ENCODE data around the gene TULP1. TPM values are rescaled to one million over a fixed set of nuclear protein-coding genes. Genes with fewer than 3 reads are reported as not detected.

The TULP1 gene
- total and polyA plus RNA-seq, 2 of the 4 experiments (the other 2 are of a cell fraction): not detected

DNA sequence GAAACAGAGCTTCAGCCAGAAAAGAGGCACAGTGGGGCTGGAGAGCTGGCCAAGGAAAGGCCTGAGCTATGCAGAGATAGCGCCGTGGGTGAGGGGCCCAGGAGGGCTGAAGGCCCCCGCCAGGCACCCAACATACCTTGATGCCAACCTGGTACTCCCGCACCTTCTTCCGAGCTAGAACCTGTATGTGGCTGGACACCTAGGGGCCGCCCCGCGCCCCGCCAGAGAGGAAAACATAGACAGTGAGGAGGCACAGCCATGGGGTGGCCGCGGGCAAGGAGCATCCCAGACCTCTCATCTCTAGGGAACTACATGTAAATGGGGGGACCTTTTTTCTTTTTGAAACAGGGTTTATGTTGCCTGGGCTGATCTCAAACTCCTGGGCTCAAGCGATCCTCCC, 32.5 kb downstream of the TULP1 start:
- H2AK9ac ChIP-seq (replicated peaks; ENCODE audit: low read depth, low read length, poor library complexity): no peak overlapping the region
- H3K36me3 ChIP-seq (ENCODE audit: control insufficient read depth, insufficient read depth, low read length): peaks cover 64% of the 10 kb centered on the region
- peaks cover 18% of the 10 kb centered on the region for H4K20me1 ChIP-seq (ENCODE audit: insufficient read depth, low read length)
- no peaks in the 10 kb centered on the region for H3K9me3 ChIP-seq (ENCODE audit: control insufficient read depth, insufficient read depth, low read length)
- H3K56ac ChIP-seq (ENCODE audit: extremely low read depth, insufficient read depth, low read length): no peak overlapping the region
- no peak overlapping the region for H3K23ac ChIP-seq (ENCODE audit: low read depth, low read length)
- no peak overlapping the region for H2AK5ac ChIP-seq (ENCODE audit: low read depth, low read length)
- H2BK5ac ChIP-seq (ENCODE audit: low read depth, low read length, poor library complexity, severe bottlenecking): no peak overlapping the region
- DNase-seq (no peak), ATAC-seq (ENCODE audit: low read depth) (no peak)
- no peak overlapping the region for H3K4me2 ChIP-seq (ENCODE audit: low read depth, low read length)
- no peak overlapping the region for H3K14ac ChIP-seq (replicated peaks; ENCODE audit: low read depth, low read length)
- peaks cover 24% of the 10 kb centered on the region for H3K9me1 ChIP-seq (ENCODE audit: insufficient read depth, low read length)
- 100% methylated on average over 5 of the region's 12 CpGs; no CpG with 5 or more reads in 1 of the 2 experiments for WGBS, 2 experiments (ENCODE audit: extremely low coverage in 2 of 2, insufficient read length in 1 of 2)
- no peak overlapping the region for H4K8ac ChIP-seq (ENCODE audit: low read depth in 2 of 2, low read length in 2 of 2)
- no peak overlapping the region for H2AFZ ChIP-seq (replicated peaks; ENCODE audit: low read length, poor library complexity)
- H2BK15ac ChIP-seq (ENCODE audit: low read depth, low read length): no peak overlapping the region
- no peak overlapping the region for H4K91ac ChIP-seq (ENCODE audit: insufficient read depth, low read depth, low read length)
- H3K4me3 ChIP-seq (ENCODE audit: insufficient read depth, low read depth, low read length): no peak overlapping the region
- H3K4me1 ChIP-seq (ENCODE audit: control insufficient read depth, insufficient read depth, low read length): peaks cover 7% of the 10 kb centered on the region
- H3K4ac ChIP-seq (ENCODE audit: low read depth, low read length): no peak overlapping the region
- dilution Hi-C loops (cut with HindIII; ENCODE audit: low sequenced_read_pairs, unreplicated experiment) (no loop called here), intact Hi-C loops (cut with micrococcal nuclease) (no loop called here), in situ Hi-C loops (cut with MboI; ENCODE audit: low sequenced_read_pairs) (no loop called here)
- H3K9ac ChIP-seq (ENCODE audit: low read depth, low read length): no peak overlapping the region
- no peak overlapping the region for H2BK120ac ChIP-seq (ENCODE audit: low read depth, low read length)
- no peak overlapping the region for H2BK20ac ChIP-seq (ENCODE audit: low read depth, low read length)
- ChIA-PET CTCF (interaction anchor here (1.0 kb wide), 1 partner anchor 13 kb away, joined by 4 read pairs; no protein-coding TSS in a partner anchor), POLR2A (ENCODE audit: unreplicated experiment) (no interaction called here)
- H3K79me1 ChIP-seq (ENCODE audit: low read depth in 1 of 2, low read length in 2 of 2): peaks cover 29 to 57% of the 10 kb centered on the region in 2 experiments
- BruUV-seq (replicated peaks): no TSS peak
- no peaks in the 10 kb centered on the region for H3K27me3 ChIP-seq (ENCODE audit: control insufficient read depth, insufficient read depth, low read length)
- TF ChIP-seq MAFK (IDR thresholded peaks at IDR 0.05; ENCODE audit: low read depth, low read length) (no peak), SMC3 (IDR thresholded peaks at IDR 0.05; ENCODE audit: low read depth, low read length) (no peak), MXI1 (IDR thresholded peaks at IDR 0.05; ENCODE audit: borderline replicate concordance, low read depth, low read length) (no peak)
- TF ChIP-seq, protein P1, sequence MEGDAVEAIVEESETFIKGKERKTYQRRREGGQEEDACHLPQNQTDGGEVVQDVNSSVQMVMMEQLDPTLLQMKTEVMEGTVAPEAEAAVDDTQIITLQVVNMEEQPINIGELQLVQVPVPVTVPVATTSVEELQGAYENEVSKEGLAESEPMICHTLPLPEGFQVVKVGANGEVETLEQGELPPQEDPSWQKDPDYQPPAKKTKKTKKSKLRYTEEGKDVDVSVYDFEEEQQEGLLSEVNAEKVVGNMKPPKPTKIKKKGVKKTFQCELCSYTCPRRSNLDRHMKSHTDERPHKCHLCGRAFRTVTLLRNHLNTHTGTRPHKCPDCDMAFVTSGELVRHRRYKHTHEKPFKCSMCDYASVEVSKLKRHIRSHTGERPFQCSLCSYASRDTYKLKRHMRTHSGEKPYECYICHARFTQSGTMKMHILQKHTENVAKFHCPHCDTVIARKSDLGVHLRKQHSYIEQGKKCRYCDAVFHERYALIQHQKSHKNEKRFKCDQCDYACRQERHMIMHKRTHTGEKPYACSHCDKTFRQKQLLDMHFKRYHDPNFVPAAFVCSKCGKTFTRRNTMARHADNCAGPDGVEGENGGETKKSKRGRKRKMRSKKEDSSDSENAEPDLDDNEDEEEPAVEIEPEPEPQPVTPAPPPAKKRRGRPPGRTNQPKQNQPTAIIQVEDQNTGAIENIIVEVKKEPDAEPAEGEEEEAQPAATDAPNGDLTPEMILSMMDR (conservative IDR thresholded peaks at IDR 0.05; ENCODE audit: low read depth, low read length): no peak
- no peak overlapping the region for H3K27ac ChIP-seq (ENCODE audit: insufficient read depth, low read length)
- H4K5ac ChIP-seq (ENCODE audit: low read depth, low read length): no peak overlapping the region
- no peak overlapping the region for H3K18ac ChIP-seq (ENCODE audit: low read depth, low read length)

Data from IMR-90 (cell line).